IPS-18c (cell line): ENCODE measurements around the gene PHACTR2.

ENCODE experiments used
- H3K4me3 ChIP-seq: 2 replicates; pipeline ENCODE4 v1.7.0; 2013; ENCODE audit warnings: low read depth, mild to moderate bottlenecking, low read length, moderate library complexity; ENCODE audit not compliant: insufficient read depth
- H3K9me3 ChIP-seq: one replicate; pipeline ENCODE4 v1.6.1; 2013; ENCODE audit warnings: mild to moderate bottlenecking, low read length, moderate library complexity; ENCODE audit not compliant: control insufficient read depth, insufficient read depth

The PHACTR2 gene

DNA sequence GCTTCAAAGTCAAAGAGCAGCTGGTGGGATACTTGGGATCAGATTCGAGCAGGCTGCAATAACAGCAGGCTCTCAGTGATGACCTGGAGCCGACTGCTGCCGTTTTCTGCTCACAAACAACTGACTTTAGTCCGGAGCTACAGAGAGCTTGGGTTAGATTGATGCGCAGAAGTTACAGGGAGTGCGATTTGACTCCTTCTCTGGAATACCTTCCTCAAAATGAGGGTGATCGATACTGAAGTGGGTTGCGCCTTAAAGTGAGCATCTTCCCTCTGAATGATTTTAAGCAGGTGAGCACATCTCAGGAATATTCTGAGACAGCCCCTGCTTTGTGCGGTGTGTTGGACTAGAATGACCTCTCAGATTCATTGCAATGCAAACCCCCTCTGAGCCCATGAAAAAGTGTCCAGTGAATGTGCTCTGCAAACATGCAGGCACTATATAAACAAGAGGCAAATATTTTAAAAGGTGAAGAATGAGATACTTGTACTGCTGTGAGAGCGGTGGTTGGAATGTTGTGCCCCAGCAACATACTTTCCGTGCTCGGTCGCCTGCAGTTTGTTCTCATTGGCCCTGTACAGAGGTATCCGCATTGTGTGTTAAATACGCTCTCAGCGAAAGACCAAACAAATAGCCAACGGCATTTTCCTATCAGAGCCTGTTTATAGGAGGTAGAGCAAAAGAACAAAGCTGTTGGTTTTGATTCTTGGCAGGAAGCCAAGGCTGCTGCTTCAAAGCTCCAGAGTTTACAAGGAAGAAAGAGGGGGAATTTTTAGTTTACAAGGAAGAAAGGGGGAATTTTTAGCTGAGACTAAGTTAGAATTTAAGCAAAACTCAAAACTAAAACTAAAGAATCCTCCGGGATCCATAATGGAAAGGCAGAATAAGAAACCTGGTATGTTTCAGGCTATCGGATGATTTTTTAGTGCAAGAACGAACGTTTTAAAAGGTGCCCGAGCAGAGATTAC is 67.7 kb downstream of the PHACTR2 start:
- no peaks in the 10 kb centered on the region for H3K9me3 ChIP-seq
- H3K4me3 ChIP-seq: no peak overlapping the region

DNA sequence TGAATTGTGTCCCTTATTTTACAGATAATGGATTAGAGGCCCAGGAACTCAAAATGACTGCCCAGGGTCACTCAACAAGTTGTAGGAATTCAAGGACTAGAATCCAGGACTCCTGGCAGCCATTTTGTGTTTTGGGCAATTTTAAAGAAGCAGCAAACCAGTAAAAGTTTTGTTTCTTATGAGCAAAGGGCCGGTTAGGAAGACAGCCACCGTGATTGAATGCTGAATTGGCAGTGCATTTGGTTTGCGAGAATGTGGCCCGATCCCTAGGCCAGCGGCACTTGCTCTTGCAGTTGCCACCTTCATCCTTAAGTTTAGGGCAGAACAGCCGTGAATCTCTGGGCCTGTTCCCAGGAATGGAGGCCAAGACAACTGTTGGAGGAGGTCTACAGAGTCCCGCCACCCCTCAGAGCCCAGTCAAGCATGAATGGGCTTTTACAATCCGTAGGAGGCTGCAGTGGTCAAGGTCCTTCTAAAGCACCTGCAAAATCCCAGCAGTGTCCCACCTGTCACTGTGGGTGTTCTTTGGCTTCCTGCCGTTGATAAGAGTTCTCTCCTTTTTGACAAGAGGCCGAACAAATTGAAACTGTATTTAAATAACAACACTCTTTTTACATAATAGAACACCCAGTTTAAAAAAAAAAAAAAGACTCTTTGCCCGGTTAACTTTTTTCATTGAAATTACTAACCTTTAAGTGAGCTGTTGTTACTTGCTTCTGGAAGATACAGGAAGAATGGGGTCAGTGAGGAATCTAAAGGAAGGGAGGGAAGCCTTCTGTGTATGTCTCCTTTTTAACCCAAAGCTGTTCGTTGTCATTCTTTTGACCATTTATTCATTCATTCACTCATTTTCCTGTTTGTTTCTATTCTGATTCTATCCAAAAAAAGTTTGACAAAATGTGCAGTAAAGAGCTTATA is 68.7 kb downstream of the PHACTR2 start:
- Histone ChIP-seq H3K9me3 (no peaks in the 10 kb centered on the region), H3K4me3 (no peak overlapping the region)

DNA sequence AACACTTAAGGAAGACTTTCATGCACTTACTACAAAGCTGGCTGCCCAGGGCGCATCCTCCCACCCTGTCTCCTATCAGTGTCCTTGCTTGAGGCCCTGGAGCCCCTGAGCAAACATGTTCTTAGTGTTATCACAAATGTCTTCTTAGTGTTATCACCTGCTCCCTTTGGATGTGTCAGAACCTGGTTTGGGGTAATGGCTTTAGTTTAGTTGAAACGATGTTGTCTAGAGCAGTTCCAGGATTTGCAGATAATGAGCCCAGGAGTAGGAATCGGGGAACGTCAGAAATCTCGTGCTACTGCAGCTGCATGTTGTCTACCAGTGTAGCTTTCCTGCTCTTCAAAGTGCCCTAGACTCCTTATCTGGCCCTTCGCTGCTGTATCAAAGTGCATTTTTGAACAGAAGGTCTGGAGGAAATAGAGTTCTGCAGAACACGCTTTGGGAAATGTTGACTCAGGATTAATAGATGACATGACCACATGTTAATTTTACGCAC is 69.6 kb downstream of the PHACTR2 start:
- H3K4me3 ChIP-seq: no peak overlapping the region
- H3K9me3 ChIP-seq: no peaks in the 10 kb centered on the region

DNA sequence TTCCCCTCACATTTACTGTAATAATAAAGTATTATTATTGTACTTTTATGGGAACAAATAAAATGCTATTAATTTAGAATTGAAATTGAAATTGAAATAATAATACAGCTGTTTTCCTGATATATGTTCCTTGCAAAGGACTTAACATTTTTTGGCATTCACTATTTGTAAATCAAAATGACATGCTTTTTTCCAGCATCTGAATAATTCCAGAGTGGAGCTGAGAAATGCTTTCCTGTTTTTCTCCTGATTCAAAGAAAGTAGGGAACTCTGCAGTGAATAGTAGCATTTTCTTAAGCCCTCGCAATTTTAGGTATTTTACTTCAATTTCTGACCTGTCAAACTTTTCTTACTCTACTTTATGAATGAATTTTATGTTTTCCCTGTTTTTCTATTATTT is 72.1 kb downstream of the PHACTR2 start:
- H3K4me3 ChIP-seq: no peak overlapping the region
- no peaks in the 10 kb centered on the region for H3K9me3 ChIP-seq

DNA sequence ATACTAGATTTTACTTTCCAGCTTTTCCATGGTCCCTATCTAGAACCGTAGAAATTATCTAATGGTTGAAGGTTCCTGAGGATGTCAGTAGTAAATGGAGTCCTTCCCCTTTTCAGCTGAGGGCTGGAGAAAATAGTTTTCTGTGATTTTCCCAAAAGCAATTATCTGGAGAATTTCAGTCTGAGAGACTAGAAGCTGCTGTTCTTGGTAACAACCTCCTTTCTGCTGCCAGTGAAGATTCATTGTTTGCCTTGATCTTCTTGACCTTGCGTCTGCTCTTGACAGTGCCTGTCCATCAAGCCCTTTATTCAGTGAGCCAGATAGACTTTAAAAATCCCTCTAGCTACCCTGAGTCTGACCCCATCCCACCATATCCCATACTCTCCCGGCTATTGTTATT is 73.1 kb downstream of the PHACTR2 start:
- Histone ChIP-seq H3K4me3 (no peak overlapping the region), H3K9me3 (no peaks in the 10 kb centered on the region)

DNA sequence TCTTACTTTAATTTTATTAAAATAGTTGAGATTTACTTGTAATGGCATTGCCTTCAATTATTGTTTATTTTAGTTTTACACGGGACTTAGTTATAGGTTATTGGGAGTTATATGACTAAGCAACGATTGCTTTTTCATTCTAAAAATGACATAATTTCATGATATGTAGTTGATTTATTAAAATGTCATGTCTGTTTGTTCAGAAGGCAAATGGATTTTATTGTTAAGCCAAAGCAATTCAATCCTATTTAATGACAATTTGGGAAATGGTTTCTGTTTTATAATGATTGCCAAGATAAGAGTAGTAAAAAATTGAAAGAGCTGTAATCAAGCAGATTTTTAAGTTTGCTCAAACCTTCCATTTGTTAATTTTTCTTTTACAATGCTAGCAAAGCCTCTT is 74.7 kb downstream of the PHACTR2 start:
- H3K4me3 ChIP-seq: no peak overlapping the region

DNA sequence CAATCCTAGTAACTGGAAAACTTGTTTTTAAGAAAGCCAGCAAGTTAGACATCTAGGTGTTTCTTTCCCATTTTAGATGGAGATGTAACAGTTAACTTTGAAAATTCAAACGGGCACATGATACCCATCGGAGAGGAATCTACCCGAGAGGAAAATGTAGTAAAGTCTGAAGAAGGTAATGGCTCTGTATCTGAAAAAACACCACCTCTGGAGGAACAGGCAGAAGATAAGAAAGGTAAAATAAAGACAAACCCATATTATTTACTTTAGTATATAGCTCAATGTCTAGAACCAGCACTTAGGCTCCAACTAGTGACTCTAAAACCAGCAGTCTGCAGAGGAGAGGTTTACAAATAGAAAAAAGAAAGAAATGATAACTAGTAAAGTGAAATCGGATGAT is 75.9 kb downstream of the PHACTR2 start:
- no peaks in the 10 kb centered on the region for H3K9me3 ChIP-seq

More for the DNA sequence above, 74.7 kb downstream of the PHACTR2 start:
- no peaks in the 10 kb centered on the region for H3K9me3 ChIP-seq

DNA sequence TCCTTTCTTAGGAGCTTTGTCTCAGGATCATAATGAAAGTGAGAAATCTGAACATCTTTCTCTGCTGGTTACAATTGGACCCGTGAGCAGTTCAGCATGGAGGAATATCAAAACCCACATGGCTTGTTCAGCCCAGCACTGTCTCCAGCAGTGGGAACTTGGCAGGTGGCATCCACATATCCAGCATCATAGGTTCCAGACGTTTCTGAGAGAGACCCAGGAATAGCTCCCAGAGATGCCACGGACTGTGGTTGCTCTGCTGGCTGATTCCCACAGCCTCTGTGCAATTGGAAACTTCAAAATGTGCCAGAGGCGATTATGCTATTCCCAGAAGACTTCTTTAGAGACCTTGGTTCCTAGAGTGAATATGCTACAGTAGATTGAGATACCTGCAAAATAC is 76.4 kb downstream of the PHACTR2 start:
- no peaks in the 10 kb centered on the region for H3K9me3 ChIP-seq

More for the DNA sequence above, 75.9 kb downstream of the PHACTR2 start:
- H3K4me3 ChIP-seq: no peak overlapping the region

DNA sequence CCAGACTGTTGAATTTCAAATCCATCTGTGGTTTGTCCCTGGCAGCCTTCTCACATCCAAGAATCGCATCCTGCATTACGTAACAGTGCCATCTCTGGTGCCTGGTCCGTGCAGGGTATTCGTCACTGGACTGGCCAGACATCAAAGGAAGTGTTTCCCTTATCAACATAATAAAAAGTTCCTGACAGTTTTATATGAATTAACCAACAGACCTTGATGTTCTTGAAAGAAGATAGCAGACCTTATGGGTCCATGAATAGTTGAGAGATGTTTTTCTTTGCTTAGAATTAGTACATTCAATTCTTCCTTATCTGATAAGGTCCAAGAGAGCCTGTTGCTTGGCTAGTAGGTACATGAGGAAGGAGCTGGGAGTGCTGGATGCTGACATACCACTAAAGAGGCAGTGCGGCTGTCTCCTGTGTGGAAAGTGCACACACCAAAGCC is 77.6 kb downstream of the PHACTR2 start:
- Histone ChIP-seq H3K4me3 (no peak overlapping the region), H3K9me3 (no peaks in the 10 kb centered on the region)

More for the DNA sequence above, 76.4 kb downstream of the PHACTR2 start:
- no peak overlapping the region for H3K4me3 ChIP-seq

DNA sequence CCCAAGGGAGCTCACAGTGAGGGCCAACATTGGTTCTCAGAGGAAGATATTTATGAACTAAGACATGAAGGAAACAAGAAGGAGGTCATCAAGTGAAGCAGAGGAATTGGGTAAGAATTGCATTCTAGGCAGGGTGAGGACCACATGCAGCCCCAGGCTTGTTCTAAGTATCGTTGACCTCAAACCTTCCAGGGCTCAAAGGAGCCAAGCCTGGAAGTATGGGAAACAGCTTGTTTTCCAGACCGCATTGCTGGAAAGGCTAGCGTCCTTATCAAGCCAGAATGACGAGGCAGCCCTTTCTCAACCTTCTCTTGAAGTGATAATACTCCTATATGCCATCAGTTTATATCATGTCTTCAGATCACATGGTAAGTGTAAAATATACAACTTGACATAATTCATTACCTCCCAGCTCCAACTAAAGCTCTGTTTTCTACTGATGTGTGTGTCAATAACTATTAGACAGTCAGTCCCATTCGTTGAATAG is 79.6 kb downstream of the PHACTR2 start:
- H3K4me3 ChIP-seq: no peak overlapping the region
- no peaks in the 10 kb centered on the region for H3K9me3 ChIP-seq

DNA sequence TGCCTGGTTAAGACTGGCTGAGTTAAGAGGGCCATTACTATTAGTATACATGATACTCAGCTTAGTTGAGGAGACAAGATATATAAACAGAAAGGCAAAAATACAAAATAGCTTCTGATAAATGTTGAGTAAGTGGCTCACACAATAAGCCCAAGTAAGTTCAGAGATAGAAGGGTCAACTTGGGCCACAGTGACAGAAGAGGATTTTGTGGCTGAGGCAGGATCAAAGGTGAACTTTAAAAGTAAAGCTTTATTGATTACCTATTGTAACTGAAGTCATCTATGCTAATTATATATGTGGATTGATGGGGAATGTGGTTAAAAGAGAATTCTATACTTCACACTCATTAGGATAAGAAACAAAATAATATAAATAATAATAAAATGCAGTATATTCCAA is 80.8 kb downstream of the PHACTR2 start:
- no peak overlapping the region for H3K4me3 ChIP-seq
- H3K9me3 ChIP-seq: no peaks in the 10 kb centered on the region

DNA sequence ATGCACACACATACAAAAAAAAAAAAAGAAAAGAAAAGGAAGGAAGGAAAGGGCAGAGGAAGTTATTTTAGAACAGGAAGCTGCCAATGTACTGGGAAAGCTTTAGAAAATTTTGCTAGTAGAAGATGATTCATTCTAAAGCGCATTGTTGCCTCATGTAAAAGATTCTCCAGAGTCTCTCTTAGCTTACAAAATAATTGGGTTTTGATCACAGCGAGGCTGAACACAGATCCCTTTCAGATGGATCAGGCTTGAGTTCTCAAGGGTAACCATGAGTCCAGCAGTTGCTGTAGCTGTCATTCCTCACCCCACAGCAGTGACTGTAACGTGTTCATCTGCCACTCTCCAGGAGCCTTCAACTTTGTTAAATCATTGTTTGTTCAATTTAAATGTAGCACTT is 81.9 kb downstream of the PHACTR2 start:
- H3K4me3 ChIP-seq: no peak overlapping the region
- H3K9me3 ChIP-seq: no peaks in the 10 kb centered on the region

DNA sequence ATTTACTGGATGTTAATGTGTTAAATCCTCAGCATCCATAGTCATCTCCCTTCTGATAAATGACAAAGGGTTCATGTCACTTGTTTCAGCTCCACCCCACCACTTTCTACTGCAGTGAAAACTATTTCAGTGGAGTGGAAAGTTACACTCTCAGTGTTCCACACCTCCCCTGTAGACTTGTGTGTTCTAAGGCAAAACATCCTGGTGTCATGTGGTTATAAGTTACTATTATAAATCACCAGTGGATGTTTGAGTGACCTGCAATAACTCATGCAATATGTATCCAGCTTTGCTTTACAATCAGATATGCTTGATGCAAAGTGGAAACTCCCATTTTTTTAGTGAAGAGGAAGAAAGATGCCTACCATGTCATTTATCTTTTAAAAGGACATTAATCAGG is 83.3 kb downstream of the PHACTR2 start:
- Histone ChIP-seq H3K4me3 (no peak overlapping the region), H3K9me3 (no peaks in the 10 kb centered on the region)

DNA sequence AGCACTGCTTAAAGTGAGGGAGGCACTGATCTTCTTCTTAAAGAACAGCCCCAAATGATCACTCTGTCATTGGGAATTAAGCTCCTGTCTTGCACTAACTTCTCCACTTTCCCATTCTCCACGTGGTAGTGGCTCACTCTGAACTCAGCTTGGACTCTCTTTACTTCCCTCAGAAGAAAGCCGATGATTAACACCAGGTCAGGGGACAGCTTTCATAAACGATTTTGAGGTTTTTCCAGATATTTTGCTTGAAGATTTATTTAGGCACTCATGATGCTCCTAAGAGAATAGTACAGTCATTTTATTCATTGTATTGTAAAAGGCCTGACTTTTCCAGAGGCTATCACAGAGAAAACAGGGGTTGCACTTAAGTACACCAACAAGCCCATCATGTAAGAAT is 84.4 kb downstream of the PHACTR2 start:
- H3K4me3 ChIP-seq: no peak overlapping the region
- no peaks in the 10 kb centered on the region for H3K9me3 ChIP-seq

DNA sequence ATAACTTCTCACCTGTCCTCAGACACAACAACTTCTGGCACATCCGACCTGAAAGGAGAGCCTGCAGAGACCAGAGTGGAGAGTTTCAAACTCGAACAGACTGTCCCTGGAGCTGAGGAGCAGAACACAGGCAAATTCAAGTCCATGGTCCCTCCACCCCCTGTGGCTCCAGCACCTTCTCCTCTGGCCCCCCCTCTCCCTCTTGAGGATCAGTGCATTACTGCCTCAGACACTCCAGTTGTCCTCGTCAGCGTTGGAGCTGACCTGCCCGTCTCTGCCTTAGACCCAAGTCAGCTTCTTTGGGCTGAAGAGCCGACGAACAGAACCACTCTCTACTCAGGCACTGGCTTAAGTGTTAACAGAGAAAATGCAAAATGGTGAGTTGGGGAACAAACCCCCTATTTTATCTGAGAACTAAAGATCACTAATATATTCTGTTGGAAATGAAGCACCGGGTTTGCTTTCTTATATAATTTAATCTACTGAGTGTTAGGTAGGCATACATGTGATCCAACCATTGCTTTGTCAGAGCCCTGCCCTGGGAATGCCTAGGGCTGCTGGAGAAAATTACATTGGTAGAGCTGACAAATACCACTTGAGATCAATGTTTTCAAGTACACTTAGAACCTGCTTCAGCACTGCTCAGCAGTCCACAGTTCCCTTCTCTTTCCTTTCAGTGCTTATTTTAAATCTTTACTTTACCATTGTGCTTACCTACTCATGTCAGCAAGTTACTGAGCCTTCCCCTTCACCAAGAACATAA is 87.8 kb downstream of the PHACTR2 start:
- no peak overlapping the region for H3K4me3 ChIP-seq
- H3K9me3 ChIP-seq: no peaks in the 10 kb centered on the region

DNA sequence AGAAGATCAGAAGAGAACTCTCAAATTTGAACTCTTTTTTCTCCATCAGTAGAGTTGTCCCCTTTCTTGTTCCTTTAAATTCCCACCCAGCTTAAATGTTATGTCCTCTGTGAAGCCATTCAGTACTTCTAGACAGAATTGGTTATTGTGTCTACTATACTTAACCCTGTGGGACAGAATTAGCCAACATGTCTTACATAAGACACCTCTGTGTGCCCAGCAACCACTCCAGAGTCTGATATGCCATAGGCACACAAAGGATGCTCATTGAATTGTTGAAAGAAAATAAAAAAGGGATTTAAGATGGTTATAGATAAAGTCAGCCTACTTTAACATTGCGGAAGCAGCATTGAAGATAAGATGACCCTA is 88.4 kb downstream of the PHACTR2 start:
- no peaks in the 10 kb centered on the region for H3K9me3 ChIP-seq
- H3K4me3 ChIP-seq: no peak overlapping the region

DNA sequence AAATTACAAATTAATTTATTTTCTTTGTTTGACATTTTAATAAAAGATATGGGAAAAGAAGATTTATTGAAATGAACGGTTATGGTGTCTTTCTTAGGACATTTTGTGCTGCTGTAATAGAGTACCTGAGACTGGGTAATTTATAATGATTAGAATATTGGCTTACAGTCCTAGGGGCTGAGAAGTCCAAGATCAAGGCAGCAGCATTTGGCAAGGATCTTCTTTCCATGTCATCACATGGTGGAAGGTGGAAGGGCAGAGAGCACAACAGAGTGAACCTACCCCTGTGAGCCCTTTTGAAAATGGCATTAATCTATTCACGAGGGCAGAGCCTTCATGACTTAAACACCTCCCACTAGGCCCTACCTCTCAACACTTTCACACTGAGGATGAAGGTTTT is 89.7 kb downstream of the PHACTR2 start:
- Histone ChIP-seq H3K9me3 (no peaks in the 10 kb centered on the region), H3K4me3 (no peak overlapping the region)
